ENCODE results near the gene ST7L. TPM values are rescaled to one million over a fixed set of nuclear protein-coding genes. Genes with fewer than 3 reads are reported as not detected.

ST7L gene
- total RNA-seq, 2 experiments from 2014 or later = 25.5 to 29.8 TPM

DNA sequence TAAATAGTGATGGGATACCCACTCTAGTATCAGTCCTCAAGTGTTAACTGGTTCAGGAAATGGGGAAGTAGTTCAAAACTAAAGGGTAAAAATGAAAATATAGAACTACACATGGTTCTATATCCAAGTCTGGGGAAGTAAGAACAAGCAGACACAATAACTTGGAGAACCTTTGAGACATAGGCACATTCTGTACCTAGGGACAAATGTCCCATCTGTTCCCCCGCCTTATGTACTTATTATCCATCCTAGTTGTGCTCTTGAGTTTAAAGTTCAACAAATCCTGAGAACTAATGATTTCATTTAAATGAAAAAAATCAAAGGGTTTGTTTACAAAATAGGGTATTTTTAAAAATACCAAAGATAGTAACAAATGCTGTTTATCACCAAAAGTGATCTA lies 77.6 kb downstream of the ST7L start:
- no peaks in the 10 kb centered on the region for H3K4me1 Mint-ChIP-seq (ENCODE audit: low read depth)
- ATAC-seq (ENCODE audit: poor library complexity) (no peak), DNase-seq (no peak)
- H3K27me3 Mint-ChIP-seq = no peaks in the 10 kb centered on the region
- no peaks in the 10 kb centered on the region for H3K9me3 ChIP-seq (ENCODE audit: control insufficient read depth in 1 of 2, insufficient read depth in 1 of 2, low read length in 2 of 2)
- no peaks in the 10 kb centered on the region for H3K27me3 ChIP-seq (ENCODE audit: control insufficient read depth in 1 of 2, insufficient read depth in 2 of 2, low read length in 2 of 2)
- no peak overlapping the region for H3K4me3 ChIP-seq (ENCODE audit: low read length)
- ChIA-PET CTCF (no interaction called here), POLR2A (no interaction called here)
- H3K9me3 Mint-ChIP-seq = no peaks in the 10 kb centered on the region
- no peak overlapping the region for H3K27ac ChIP-seq (ENCODE audit: low read depth in 1 of 2, low read length in 2 of 2)
- intact Hi-C loops (cut with DNase I, micrococcal nuclease) = no loop called here
- H3K36me3 Mint-ChIP-seq (ENCODE audit: low read depth) = peaks cover 45% of the 10 kb centered on the region
- TF ChIP-seq, protein P1, sequence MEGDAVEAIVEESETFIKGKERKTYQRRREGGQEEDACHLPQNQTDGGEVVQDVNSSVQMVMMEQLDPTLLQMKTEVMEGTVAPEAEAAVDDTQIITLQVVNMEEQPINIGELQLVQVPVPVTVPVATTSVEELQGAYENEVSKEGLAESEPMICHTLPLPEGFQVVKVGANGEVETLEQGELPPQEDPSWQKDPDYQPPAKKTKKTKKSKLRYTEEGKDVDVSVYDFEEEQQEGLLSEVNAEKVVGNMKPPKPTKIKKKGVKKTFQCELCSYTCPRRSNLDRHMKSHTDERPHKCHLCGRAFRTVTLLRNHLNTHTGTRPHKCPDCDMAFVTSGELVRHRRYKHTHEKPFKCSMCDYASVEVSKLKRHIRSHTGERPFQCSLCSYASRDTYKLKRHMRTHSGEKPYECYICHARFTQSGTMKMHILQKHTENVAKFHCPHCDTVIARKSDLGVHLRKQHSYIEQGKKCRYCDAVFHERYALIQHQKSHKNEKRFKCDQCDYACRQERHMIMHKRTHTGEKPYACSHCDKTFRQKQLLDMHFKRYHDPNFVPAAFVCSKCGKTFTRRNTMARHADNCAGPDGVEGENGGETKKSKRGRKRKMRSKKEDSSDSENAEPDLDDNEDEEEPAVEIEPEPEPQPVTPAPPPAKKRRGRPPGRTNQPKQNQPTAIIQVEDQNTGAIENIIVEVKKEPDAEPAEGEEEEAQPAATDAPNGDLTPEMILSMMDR (IDR thresholded peaks at IDR 0.05) = no peak
- no peaks in the 10 kb centered on the region for H3K4me1 ChIP-seq (ENCODE audit: insufficient read depth, low read length)
- no peak overlapping the region for H3K4me3 Mint-ChIP-seq
- H3K27ac Mint-ChIP-seq = no peak overlapping the region
- H3K36me3 ChIP-seq (ENCODE audit: insufficient read depth, low read length) = peaks cover 5% of the 10 kb centered on the region

DNA sequence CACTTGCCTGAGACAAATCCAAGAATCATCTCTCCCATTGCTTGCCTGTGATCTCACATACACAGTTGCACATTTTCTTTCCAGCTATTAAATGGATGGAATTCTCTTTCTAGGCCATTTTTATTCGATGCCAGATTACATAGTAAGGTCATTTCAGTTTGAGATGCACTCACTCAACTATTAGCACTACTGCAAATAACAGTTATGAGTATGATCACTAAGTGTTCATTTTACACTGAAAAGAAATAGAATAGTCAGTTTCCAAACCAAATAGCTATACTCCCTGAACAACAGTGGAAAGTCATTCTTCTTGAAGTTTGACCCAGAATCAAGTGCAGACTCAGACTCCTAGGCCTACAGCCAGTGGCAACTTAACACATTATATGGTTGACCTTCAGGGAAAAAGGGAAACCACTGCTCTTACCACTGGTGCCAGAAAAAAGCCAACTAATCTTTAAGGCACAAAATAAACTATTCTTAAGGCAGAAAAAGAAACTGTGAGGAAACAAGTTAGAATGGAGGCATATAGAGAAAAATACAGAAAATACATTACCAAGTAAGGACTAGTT lies 78.6 kb downstream of the ST7L start:
- no peaks in the 10 kb centered on the region for H3K4me1 Mint-ChIP-seq (ENCODE audit: low read depth)
- no peaks in the 10 kb centered on the region for H3K9me3 Mint-ChIP-seq
- no peak overlapping the region for H3K4me3 ChIP-seq (ENCODE audit: low read length)
- ATAC-seq (ENCODE audit: poor library complexity) (no peak), DNase-seq (no peak)
- POLR2A ChIA-PET = no interaction called here
- no peaks in the 10 kb centered on the region for H3K4me1 ChIP-seq (ENCODE audit: insufficient read depth, low read length)
- intact Hi-C loops (cut with DNase I, micrococcal nuclease) = no loop called here
- CTCF ChIA-PET = interaction anchor here (0.6 to 1.2 kb wide), 2 partner anchors 52 to 64 kb away, joined by 3 read pairs; no protein-coding TSS in a partner anchor
- H3K4me3 Mint-ChIP-seq = no peak overlapping the region
- TF ChIP-seq, protein P1 (IDR thresholded peaks at IDR 0.05) = no peak
- peaks cover 5% of the 10 kb centered on the region for H3K36me3 ChIP-seq (ENCODE audit: insufficient read depth, low read length)
- H3K9me3 ChIP-seq (ENCODE audit: control insufficient read depth in 1 of 2, insufficient read depth in 1 of 2, low read length in 2 of 2) = no peaks in the 10 kb centered on the region
- no peak overlapping the region for H3K27ac ChIP-seq (ENCODE audit: low read depth in 1 of 2, low read length in 2 of 2)
- no peaks in the 10 kb centered on the region for H3K27me3 ChIP-seq (ENCODE audit: control insufficient read depth in 1 of 2, insufficient read depth in 2 of 2, low read length in 2 of 2)
- H3K27me3 Mint-ChIP-seq = no peaks in the 10 kb centered on the region
- no peak overlapping the region for H3K27ac Mint-ChIP-seq
- peaks cover 45% of the 10 kb centered on the region for H3K36me3 Mint-ChIP-seq (ENCODE audit: low read depth)

DNA sequence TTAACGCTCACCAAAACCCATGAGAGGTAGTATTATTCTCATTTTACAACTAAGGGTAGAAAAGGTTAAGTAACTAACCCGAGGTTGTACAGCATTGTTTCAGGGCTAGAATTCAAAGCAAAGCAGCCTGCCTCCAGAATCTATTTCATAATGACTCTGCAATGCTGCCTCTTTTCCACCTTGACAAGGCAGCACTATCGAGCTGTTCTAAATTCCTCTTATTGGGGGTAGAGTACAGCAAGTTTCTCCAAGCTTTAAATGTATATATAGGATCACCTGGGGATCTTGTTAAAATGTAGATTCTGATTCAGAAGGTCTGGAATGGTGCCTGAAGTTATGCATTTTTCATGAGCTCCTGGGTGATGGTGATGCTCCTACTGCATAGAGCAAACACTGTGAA lies 80.1 kb downstream of the ST7L start:
- Histone ChIP-seq H3K4me1 (ENCODE audit: insufficient read depth, low read length) (no peaks in the 10 kb centered on the region), H3K9me3 (ENCODE audit: control insufficient read depth in 1 of 2, insufficient read depth in 1 of 2, low read length in 2 of 2) (no peaks in the 10 kb centered on the region), H3K36me3 (ENCODE audit: insufficient read depth, low read length) (peaks cover 5% of the 10 kb centered on the region), H3K27ac (ENCODE audit: low read depth in 1 of 2, low read length in 2 of 2) (no peak overlapping the region), H3K27me3 (ENCODE audit: control insufficient read depth in 1 of 2, insufficient read depth in 2 of 2, low read length in 2 of 2) (no peaks in the 10 kb centered on the region), H3K4me3 (ENCODE audit: low read length) (no peak overlapping the region)
- ATAC-seq (ENCODE audit: poor library complexity) = no peak
- no peaks in the 10 kb centered on the region for H3K9me3 Mint-ChIP-seq
- no peak for DNase-seq
- no peak overlapping the region for H3K27ac Mint-ChIP-seq
- peaks cover 42% of the 10 kb centered on the region for H3K36me3 Mint-ChIP-seq (ENCODE audit: low read depth)
- H3K27me3 Mint-ChIP-seq = no peaks in the 10 kb centered on the region
- no peaks in the 10 kb centered on the region for H3K4me1 Mint-ChIP-seq (ENCODE audit: low read depth)
- intact Hi-C loops (cut with DNase I, micrococcal nuclease) = no loop called here
- H3K4me3 Mint-ChIP-seq = no peak overlapping the region
- CTCF ChIA-PET = interaction anchor here (1.4 kb wide), 1 partner anchor 8 kb away, joined by 4 read pairs; no protein-coding TSS in a partner anchor
- POLR2A ChIA-PET = no interaction called here
- TF ChIP-seq, protein P1 (IDR thresholded peaks at IDR 0.05) = no peak

Data from CD4-positive, alpha-beta T cell (primary cell).